GM18498 (cell line): ENCODE measurements around the gene ZNF429.
"Not testable (repeated sequence)": the region's sequence is repeated elsewhere in the genome, so short reads cannot be mapped to it uniquely, and the experiment has no call there.

Experiments used
- ATAC-seq: cut with Tn5 transposase; IDR thresholded peaks from one replicate; pipeline ENCODE4 v1.9.1; 2021; ENCODE audit warnings: mild to moderate bottlenecking, moderate library complexity; ENCODE audit not compliant: unreplicated experiment

ZNF429 gene

GRCh38 chr19:21512609-21513008, 7.2 kb downstream of the ZNF429 start:
- not testable (repeated sequence) for ATAC-seq

GRCh38 chr19:21513651-21514050, 8.2 kb downstream of the ZNF429 start:
- no peak for ATAC-seq

GRCh38 chr19:21519488-21519887, 14.1 kb downstream of the ZNF429 start:
- no peak for ATAC-seq

- no peak for ATAC-seq
Observed at GRCh38 chr19:21532904-21533303, 27.5 kb downstream of the ZNF429 start.

- ATAC-seq: not testable (repeated sequence)
Observed at GRCh38 chr19:21536741-21537290, 31.4 kb downstream of the ZNF429 start.

GRCh38 chr19:21559444-21559843, 54.0 kb downstream of the ZNF429 start:
- no peak for ATAC-seq

- ATAC-seq: no peak
Observed at GRCh38 chr19:21564406-21564805, 59.0 kb downstream of the ZNF429 start.

- no peak for ATAC-seq
Observed at GRCh38 chr19:21566073-21566472, 60.7 kb downstream of the ZNF429 start.

- ATAC-seq: not testable (repeated sequence)
Observed at GRCh38 chr19:21567806-21568205, 62.4 kb downstream of the ZNF429 start.

- no peak for ATAC-seq
Observed at GRCh38 chr19:21568816-21569493, 63.6 kb downstream of the ZNF429 start.

GRCh38 chr19:21569494-21569865, 64.1 kb downstream of the ZNF429 start:
- no peak for ATAC-seq

- no peak for ATAC-seq
Observed at GRCh38 chr19:21571316-21571715, 65.9 kb downstream of the ZNF429 start.

- ATAC-seq: no peak
Observed at GRCh38 chr19:21574607-21575006, 69.2 kb downstream of the ZNF429 start.

- no peak for ATAC-seq
Observed at GRCh38 chr19:21576481-21576880, 71.1 kb downstream of the ZNF429 start.

GRCh38 chr19:21580101-21580500, 74.7 kb downstream of the ZNF429 start:
- ATAC-seq: no peak

GRCh38 chr19:21580818-21581217, 75.4 kb downstream of the ZNF429 start:
- ATAC-seq: no peak

GRCh38 chr19:21581646-21582240, 76.3 kb downstream of the ZNF429 start:
- no peak for ATAC-seq

GRCh38 chr19:21584537-21584936, 79.1 kb downstream of the ZNF429 start:
- no peak for ATAC-seq

- no peak for ATAC-seq
Observed at GRCh38 chr19:21585281-21585890, 80.0 kb downstream of the ZNF429 start.

- no peak for ATAC-seq
Observed at GRCh38 chr19:21586311-21587116, 81.1 kb downstream of the ZNF429 start.

GRCh38 chr19:21587117-21587461, 81.7 kb downstream of the ZNF429 start:
- no peak for ATAC-seq
